ENCODE data around the gene TMEM87B.

The TMEM87B gene

GRCh38 chr2:112168422-112169124, 113.5 kb downstream of the TMEM87B start:
- DNase-seq (ENCODE audit: low read depth) = peak; percentile 28
- in situ Hi-C loops (cut with HindIII; ENCODE audit: low sequenced_read_pairs) = no loop called here
- H3K4me3 ChIP-seq (ENCODE audit: low read depth, low read length) = no peak overlapping the region
- no peak for TF ChIP-seq CTCF (IDR thresholded peaks at IDR 0.05; ENCODE audit: low read depth, low read length, missing control alignments)

All from astrocyte of the cerebellum (primary cell).